ENCODE results near the gene UFC1.
A peak's percentile ranks its signal among the peaks of the same experiment; 100 is the strongest.

The UFC1 gene

GRCh38 chr1:161168906-161169305, 15.1 kb downstream of the UFC1 start:
- no peak for DNase-seq (ENCODE audit: low read depth in 2 of 2)

- no peak for DNase-seq (ENCODE audit: low read depth in 2 of 2)
Observed at GRCh38 chr1:161171191-161171590, 17.4 kb downstream of the UFC1 start.

- no peak for DNase-seq (ENCODE audit: low read depth in 2 of 2)
Observed at GRCh38 chr1:161171696-161172095, 17.9 kb downstream of the UFC1 start.

GRCh38 chr1:161172349-161172748, 18.6 kb downstream of the UFC1 start:
- no peak for DNase-seq (ENCODE audit: low read depth in 2 of 2)

GRCh38 chr1:161172776-161173376, 19.1 kb downstream of the UFC1 start:
- DNase-seq (ENCODE audit: low read depth in 2 of 2) = no peak

DNA sequence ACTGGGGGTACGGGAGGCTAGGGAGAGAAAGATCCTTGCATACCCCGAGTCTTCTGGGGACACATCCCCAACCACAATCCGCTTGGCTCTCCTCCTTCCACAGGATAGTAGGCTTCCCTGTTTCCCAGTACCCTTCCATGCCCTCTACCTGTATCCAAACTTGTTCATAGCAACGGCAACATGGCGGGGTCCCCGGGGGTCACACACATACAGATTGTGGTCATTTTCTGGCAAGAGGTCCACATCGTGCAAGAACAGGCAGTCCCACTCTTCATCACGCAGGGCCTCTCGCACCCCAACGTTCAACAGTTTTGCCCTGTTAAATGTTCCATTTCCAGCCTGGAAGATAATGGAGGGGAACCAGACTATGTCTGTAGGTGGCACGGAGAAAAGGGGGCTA, 19.9 kb downstream of the UFC1 start:
- no peak for DNase-seq (ENCODE audit: low read depth in 2 of 2)

DNA sequence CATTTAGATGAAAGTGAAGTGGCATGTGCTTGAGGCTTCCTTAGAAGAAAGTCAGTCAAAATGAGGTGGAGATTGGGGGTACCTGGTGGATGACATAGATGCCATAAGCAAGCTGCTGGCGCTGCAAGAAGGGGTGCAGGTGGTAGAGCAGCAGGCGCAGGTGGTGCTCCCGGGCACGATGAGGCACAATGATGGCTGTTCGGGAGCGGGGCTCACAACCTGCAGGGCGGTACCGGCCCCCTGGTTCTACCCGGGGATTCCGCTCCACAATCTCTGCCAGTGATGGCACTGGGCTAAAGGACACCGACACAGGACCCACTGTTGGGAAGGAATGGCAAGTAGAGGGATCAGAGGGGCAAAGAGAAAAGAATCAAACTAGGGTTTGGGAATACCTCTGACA, 21.1 kb downstream of the UFC1 start:
- no peak for DNase-seq (ENCODE audit: low read depth in 2 of 2)

DNA sequence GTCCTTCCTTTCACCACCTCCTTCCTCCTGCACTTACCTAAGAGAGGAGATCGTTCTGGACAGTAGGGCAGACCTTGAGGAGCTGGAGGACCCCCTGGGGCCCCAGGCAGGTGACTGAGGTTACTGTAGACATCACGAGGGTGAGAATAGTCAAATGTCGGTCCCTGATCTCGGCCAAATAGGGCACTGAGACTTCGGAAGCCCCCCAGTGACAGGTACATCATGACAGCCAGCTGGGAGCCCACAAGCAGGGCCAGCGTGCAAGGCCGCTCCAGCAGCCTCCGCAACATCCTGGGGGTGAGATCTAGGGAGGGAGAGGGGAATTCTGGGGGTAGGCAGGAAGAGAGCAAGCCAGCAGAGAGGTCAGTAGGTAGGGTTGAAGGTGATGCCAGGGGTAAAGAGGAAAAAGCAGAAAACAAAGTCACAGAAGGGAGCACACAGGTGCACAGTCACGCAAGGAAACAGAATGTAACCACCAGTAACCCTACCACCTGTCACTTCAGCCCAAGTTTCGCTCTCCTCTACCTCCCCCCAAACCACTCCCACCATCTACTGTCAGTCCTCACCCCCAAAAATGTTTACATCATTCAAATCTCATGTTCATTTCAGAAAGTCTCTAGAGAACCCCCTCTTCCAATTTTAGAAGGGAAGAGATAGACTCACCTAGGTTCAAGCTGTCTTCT, 22.1 kb downstream of the UFC1 start:
- DNase-seq (ENCODE audit: low read depth in 2 of 2) = no peak

- DNase-seq (ENCODE audit: low read depth in 2 of 2) = no peak
Observed at GRCh38 chr1:161176468-161177111, 22.8 kb downstream of the UFC1 start.

DNA sequence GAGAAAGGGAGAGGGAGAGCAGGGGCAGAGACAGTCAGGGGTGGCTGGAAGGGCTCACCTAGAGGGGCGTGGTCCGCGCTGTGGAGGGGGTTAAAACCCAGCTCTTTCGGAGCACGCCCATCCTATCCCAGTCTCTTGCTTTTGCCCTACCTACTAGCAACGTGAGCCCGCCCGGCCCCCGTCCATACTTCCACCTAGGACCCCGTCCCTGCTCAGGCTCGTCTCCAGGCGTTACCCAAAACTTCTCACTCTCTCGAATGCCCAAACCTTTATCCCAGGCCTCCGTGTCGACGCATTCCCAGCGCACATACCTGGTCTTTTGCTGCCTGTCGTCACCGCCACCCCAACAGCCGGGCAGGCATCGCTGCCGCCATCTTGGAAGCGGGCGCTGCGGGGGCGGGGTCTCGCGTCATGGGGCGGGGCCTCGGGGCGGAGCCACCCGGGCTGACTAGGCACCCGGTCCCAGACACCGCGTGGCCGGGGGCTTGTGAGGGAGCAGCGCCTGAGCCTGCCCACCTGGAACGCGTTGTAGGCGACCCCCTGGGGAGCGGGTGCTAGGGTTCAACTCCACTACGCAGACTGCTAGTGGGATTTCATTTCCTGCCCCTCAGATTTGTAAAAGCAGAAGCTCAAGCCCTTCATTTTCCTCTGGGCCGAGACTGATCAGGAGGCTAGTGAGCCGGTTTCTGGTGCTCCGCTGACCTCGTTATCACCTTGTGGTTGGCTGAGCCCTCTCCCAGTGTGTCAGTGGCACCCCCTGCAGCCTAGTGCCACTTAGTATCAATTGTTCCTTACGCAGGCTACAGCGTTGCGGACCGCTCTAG, 23.5 kb downstream of the UFC1 start, which contains the start of gene B4GALT3:
Gene B4GALT3, minus strand, starts transcription at position 396 of the 824 bp plus-strand sequence. CDS start 1,447 bp downstream, outside the sequence.
- DNase-seq (ENCODE audit: low read depth in 2 of 2) = peak; percentile 88

DNA sequence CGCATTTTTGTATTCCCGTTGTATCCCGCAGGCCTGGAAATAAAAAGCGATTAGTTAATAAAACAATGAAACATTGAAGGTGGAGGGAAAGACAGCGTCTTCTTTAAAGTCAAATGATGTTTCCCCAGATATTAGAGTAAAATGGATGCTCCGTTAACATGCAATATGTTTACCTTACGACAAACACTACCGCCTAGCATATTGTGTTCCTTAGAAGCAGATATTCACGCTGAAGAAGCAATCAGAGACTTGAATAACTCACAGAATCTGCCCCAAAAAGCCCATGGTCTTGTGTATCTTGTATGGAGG, 24.1 kb downstream of the UFC1 start:
- DNase-seq (ENCODE audit: low read depth in 2 of 2) = no peak

DNA sequence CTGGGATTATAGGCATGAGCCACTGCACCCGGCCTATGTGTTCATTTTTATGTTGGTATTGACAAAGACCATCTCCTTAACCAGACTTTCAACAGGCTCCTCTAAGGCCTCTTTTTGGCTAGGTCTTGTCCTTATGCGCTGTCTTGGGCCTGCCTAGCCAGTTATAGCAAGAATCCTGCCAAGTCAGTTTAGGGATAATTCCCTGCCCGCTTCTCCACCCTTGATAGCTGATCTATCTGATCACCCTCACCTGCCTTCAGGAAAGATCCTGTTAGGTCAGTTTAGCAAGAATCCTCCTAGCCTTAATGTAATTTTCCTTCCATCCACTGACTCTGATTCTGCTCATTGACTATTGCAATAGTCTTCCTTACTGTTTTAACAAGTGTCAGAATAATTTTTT, 25.9 kb downstream of the UFC1 start:
- no peak for DNase-seq (ENCODE audit: low read depth in 2 of 2)

DNA sequence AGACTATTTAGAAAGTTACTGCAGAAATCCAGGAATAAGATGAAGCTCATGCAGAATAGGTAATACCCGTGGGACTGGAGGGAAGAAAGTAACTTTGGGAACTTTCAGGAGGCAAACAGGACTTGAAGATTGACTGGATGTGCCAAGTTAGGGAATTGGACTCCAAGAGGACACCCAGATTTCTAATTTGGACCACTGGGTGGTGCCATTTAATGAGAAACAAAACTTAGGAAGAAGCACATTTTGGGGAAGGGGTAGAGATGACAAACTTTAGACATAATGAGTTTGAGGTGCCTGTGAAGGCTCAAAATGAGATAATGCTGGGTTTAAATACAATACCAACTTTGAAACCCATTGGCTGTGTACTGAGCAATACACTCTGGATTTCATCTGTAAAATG, 26.9 kb downstream of the UFC1 start:
- no peak for DNase-seq (ENCODE audit: low read depth in 2 of 2)

GRCh38 chr1:161182214-161182613, 28.4 kb downstream of the UFC1 start:
- DNase-seq (ENCODE audit: low read depth in 2 of 2) = peak; percentile 27 to 42

GRCh38 chr1:161185282-161185682, 31.5 kb downstream of the UFC1 start:
- DNase-seq (ENCODE audit: low read depth in 2 of 2) = peak; percentile 34 to 65

DNA sequence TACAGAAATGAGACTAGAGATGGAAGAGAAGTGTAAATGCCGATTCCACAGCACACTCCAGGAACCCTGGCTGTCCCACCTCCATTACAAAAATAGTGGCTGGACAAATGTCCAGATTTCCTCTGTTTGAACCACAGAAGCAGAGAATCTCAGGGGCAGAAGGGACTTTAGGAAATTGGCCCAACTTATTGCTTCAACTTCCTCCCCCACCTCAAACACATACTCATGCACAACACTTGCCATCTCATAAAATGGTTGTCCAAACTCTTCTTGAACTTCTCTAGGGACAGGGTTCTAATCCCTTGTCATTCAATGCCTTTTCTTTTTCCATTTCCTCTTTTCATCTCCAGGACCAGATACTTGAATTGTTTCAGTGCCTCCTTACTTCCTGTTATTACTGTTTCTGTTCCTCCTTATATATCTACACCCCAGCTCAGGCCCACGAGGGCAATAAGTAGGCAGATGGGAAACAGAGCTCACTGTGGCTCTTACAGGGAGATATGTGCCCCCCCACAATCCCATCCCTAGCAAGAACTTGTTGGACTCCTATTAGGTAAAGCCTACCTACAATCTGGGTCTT, 32.0 kb downstream of the UFC1 start:
- no peak for DNase-seq (ENCODE audit: low read depth in 2 of 2)

DNA sequence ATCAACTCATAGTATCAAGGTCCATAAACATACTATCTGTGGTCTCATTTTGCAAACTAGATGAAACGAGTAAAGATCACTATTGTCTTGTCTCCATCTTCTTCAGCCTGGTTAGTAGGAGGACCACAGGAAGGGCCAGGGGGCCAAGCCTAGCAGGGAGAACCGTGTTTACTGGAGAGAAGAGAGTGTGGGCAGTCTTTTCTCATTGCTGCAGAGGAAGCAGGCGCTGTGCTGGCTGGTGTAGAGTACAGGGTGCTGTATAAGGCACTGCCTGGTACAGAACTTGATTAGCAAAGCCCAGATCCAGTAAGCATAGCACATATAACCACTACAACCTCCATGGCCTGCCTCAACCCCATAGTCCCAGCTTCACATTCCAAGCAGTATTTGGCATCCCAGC, 33.5 kb downstream of the UFC1 start:
- no peak for DNase-seq (ENCODE audit: low read depth in 2 of 2)

DNA sequence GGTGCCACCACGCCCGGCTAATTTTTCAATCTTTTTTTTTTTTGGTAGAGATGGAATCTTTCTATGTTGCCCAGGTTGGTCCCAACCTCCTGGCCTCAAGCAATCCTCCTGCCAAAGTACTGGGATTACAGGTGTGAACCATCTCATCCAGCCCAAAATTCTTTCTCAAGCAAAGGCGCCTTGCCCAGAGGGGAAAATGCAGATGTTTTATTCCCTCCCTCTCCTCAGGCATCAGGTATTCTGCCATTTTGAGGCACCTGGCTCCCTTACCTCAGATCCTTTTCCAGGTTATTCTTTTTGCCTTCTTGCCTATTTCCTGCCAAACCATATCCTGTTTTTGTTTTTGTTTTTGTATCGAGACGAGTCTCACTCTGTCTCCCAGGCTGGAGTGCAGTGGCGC, 34.6 kb downstream of the UFC1 start:
- DNase-seq (ENCODE audit: low read depth in 2 of 2) = no peak

DNA sequence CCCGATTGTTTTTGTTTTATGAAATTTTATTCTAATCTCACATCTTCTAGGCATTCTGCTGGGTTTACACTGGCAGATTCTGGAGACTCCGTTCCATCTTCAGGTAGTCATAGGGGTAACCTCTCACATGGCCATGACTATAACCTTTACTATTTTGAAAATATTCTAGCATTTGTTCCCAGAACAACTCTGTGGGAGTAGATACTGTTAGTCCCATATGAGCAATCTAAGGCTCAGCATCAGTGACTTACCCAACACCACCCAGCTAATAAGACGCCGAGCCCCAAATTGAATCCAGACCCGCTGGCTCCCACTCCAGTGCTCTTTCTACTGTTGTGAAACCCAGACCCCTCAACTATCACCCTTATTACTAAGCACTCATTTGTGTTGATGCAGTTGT, 35.3 kb downstream of the UFC1 start:
- DNase-seq (ENCODE audit: low read depth in 2 of 2) = no peak

- no peak for DNase-seq (ENCODE audit: low read depth in 2 of 2)
Observed at GRCh38 chr1:161190962-161191521, 37.3 kb downstream of the UFC1 start.

- no peak for DNase-seq (ENCODE audit: low read depth in 2 of 2)
Observed at GRCh38 chr1:161191971-161192370, 38.2 kb downstream of the UFC1 start.

Data from activated CD8-positive, alpha-beta memory T cell treated with anti-CD3 and anti-CD28 coated beads for 4 hours (primary cell).